ENCODE data around the gene GBF1.

The GBF1 gene

GRCh38 chr10:102286216-102286615 lies 40.9 kb downstream of the GBF1 start:
- CTCF ChIA-PET = interaction anchor here (1.0 kb wide), 1 partner anchor 25 kb away, joined by 4 read pairs; no protein-coding TSS in a partner anchor

GRCh38 chr10:102287538-102287937 lies 42.2 kb downstream of the GBF1 start:
- no peak for DNase-seq (ENCODE audit: extremely low spot score)
- ChIA-PET POLR2A (no interaction called here), CTCF (no interaction called here)
- no peak for TF ChIP-seq TARDBP (IDR thresholded peaks at IDR 0.05)
- TF ChIP-seq BHLHE40 (IDR thresholded peaks at IDR 0.05; ENCODE audit: borderline replicate concordance) = no peak
- no peak for TF ChIP-seq FOXA1 (IDR thresholded peaks at IDR 0.05)
- TF ChIP-seq ELF4 (IDR thresholded peaks at IDR 0.05) = no peak

More at GRCh38 chr10:102286216-102286615, 40.9 kb downstream of the GBF1 start:
- DNase-seq (ENCODE audit: extremely low spot score) = no peak
- no peak for TF ChIP-seq FOXK2 (IDR thresholded peaks at IDR 0.05)
- no peak for TF ChIP-seq ARNT (IDR thresholded peaks at IDR 0.05)
- TF ChIP-seq TARDBP (IDR thresholded peaks at IDR 0.05) = no peak
- POLR2A ChIA-PET = no interaction called here

- ChIA-PET CTCF (no interaction called here), POLR2A (no interaction called here)
- no peak for DNase-seq (ENCODE audit: extremely low spot score)
- TF ChIP-seq ELF4 (IDR thresholded peaks at IDR 0.05) = no peak
- TF ChIP-seq FOXK2 (IDR thresholded peaks at IDR 0.05) = no peak
- TF ChIP-seq TARDBP (IDR thresholded peaks at IDR 0.05) = no peak
- no peak for TF ChIP-seq ARNT (IDR thresholded peaks at IDR 0.05)
- no peak for TF ChIP-seq ZNF384 (IDR thresholded peaks at IDR 0.05)
- TF ChIP-seq BHLHE40 (IDR thresholded peaks at IDR 0.05; ENCODE audit: borderline replicate concordance) = no peak
- no peak for TF ChIP-seq L3MBTL2 (conservative IDR thresholded peaks at IDR 0.05)
Measured at GRCh38 chr10:102287991-102288390, 42.7 kb downstream of the GBF1 start.

- CTCF ChIA-PET = no interaction called here
- DNase-seq (ENCODE audit: extremely low spot score) = no peak
- POLR2A ChIA-PET = no interaction called here
- no peak for TF ChIP-seq ELF4 (IDR thresholded peaks at IDR 0.05)
- no peak for TF ChIP-seq FOXA1 (IDR thresholded peaks at IDR 0.05)
- TF ChIP-seq HDGF (IDR thresholded peaks at IDR 0.05; ENCODE audit: borderline replicate concordance) = no peak
- TF ChIP-seq ARNT (IDR thresholded peaks at IDR 0.05) = no peak
- TF ChIP-seq NFRKB (IDR thresholded peaks at IDR 0.05) = no peak
- no peak for TF ChIP-seq LEF1 (IDR thresholded peaks at IDR 0.05; ENCODE audit: borderline replicate concordance)
- TF ChIP-seq L3MBTL2 (conservative IDR thresholded peaks at IDR 0.05) = no peak
- no peak for TF ChIP-seq CTBP1 (IDR thresholded peaks at IDR 0.05; ENCODE audit: borderline replicate concordance)
Measured at GRCh38 chr10:102289356-102289755, 44.0 kb downstream of the GBF1 start.

GRCh38 chr10:102289840-102290239 lies 44.5 kb downstream of the GBF1 start:
- POLR2A ChIA-PET = no interaction called here
- TF ChIP-seq ARNT (IDR thresholded peaks at IDR 0.05) = no peak
- no peak for TF ChIP-seq FOXK2 (IDR thresholded peaks at IDR 0.05)
- no peak for TF ChIP-seq FOXA1 (IDR thresholded peaks at IDR 0.05)
- TF ChIP-seq SP1 (IDR thresholded peaks at IDR 0.05) = no peak
- no peak for TF ChIP-seq ZNF384 (IDR thresholded peaks at IDR 0.05)
- CTCF ChIA-PET = no interaction called here
- no peak for DNase-seq (ENCODE audit: extremely low spot score)

- TF ChIP-seq FOXK2 (IDR thresholded peaks at IDR 0.05) = no peak
- TF ChIP-seq HDGF (IDR thresholded peaks at IDR 0.05; ENCODE audit: borderline replicate concordance) = no peak
- no peak for TF ChIP-seq PKNOX1 (IDR thresholded peaks at IDR 0.05)
- no peak for TF ChIP-seq BHLHE40 (IDR thresholded peaks at IDR 0.05; ENCODE audit: borderline replicate concordance)
- no peak for TF ChIP-seq NFRKB (IDR thresholded peaks at IDR 0.05)
- TF ChIP-seq ELF4 (IDR thresholded peaks at IDR 0.05) = no peak
- TF ChIP-seq FOXA1 (IDR thresholded peaks at IDR 0.05) = no peak
- no peak for TF ChIP-seq SUZ12 (IDR thresholded peaks at IDR 0.05)
- TF ChIP-seq TARDBP (IDR thresholded peaks at IDR 0.05) = no peak
- CTCF ChIA-PET = interaction anchor here (0.7 to 1.5 kb wide), 3 partner anchors 23 to 121 kb away, joined by 3 read pairs; no protein-coding TSS in a partner anchor
- POLR2A ChIA-PET = interaction anchor here (1.1 kb wide), 1 partner anchor 13 kb away, joined by 3 read pairs; no protein-coding TSS in a partner anchor
- no peak for DNase-seq (ENCODE audit: extremely low spot score)
Measured at GRCh38 chr10:102291221-102291905, 46.0 kb downstream of the GBF1 start.

GRCh38 chr10:102297101-102297500 lies 51.8 kb downstream of the GBF1 start:
- CTCF ChIA-PET = interaction anchor here (0.6 to 0.7 kb wide), 3 partner anchors 331 to 1267 kb away, joined by 3 to 5 read pairs (median 3); no protein-coding TSS in a partner anchor
- TF ChIP-seq FOXK2 (IDR thresholded peaks at IDR 0.05) (no peak), TARDBP (IDR thresholded peaks at IDR 0.05) (no peak), LEF1 (IDR thresholded peaks at IDR 0.05; ENCODE audit: borderline replicate concordance) (no peak), L3MBTL2 (conservative IDR thresholded peaks at IDR 0.05) (no peak), ELF4 (IDR thresholded peaks at IDR 0.05) (no peak), ARNT (IDR thresholded peaks at IDR 0.05) (no peak), BHLHE40 (IDR thresholded peaks at IDR 0.05; ENCODE audit: borderline replicate concordance) (no peak)
- POLR2A ChIA-PET = interaction anchor here (0.7 kb wide), 1 partner anchor 253 kb away, joined by 3 read pairs; no protein-coding TSS in a partner anchor
- no peak for DNase-seq (ENCODE audit: extremely low spot score)

- ChIA-PET CTCF (interaction anchor here (0.5 kb wide), 1 partner anchor 62 kb away, joined by 3 read pairs; no protein-coding TSS in a partner anchor), POLR2A (no interaction called here)
- TF ChIP-seq ELF4 (IDR thresholded peaks at IDR 0.05) (no peak), HDGF (IDR thresholded peaks at IDR 0.05; ENCODE audit: borderline replicate concordance) (no peak), SUZ12 (IDR thresholded peaks at IDR 0.05) (no peak), L3MBTL2 (conservative IDR thresholded peaks at IDR 0.05) (no peak), TARDBP (IDR thresholded peaks at IDR 0.05) (no peak), BHLHE40 (IDR thresholded peaks at IDR 0.05; ENCODE audit: borderline replicate concordance) (no peak), CTBP1 (IDR thresholded peaks at IDR 0.05; ENCODE audit: borderline replicate concordance) (no peak), LEF1 (IDR thresholded peaks at IDR 0.05; ENCODE audit: borderline replicate concordance) (no peak), SP1 (IDR thresholded peaks at IDR 0.05) (no peak), ARNT (IDR thresholded peaks at IDR 0.05) (no peak), FOXK2 (IDR thresholded peaks at IDR 0.05) (no peak), ZNF384 (IDR thresholded peaks at IDR 0.05) (no peak), NFRKB (IDR thresholded peaks at IDR 0.05) (no peak)
- no peak for DNase-seq (ENCODE audit: extremely low spot score)
Measured at GRCh38 chr10:102298899-102299298, 53.6 kb downstream of the GBF1 start.
